Large intestine (tissue), 3 donors: ENCODE results near the gene ITGA11. TPM values are rescaled to one million over a fixed set of nuclear protein-coding genes. Genes with fewer than 3 reads are reported as not detected.
A peak's percentile ranks its signal among the peaks of the same experiment; 100 is the strongest.

ENCODE experiments used
- DNase-seq, 2 donors: peaks; one replicate each; pipeline versions ENCODE4 v3.0.0 to v3.0.0-alpha.2; 2013
- H3K27ac ChIP-seq: one replicate; pipeline ENCODE4 v1.5.1; 2013; ENCODE audit warnings: low read length
- H3K27me3 ChIP-seq: 2 replicates; pipeline ENCODE4 v1.6.1; 2013; ENCODE audit warnings: low read length; ENCODE audit not compliant: control insufficient read depth, insufficient read depth
- H3K36me3 ChIP-seq: 2 replicates; pipeline ENCODE4 v1.6.1; 2013; ENCODE audit warnings: low read length; ENCODE audit not compliant: control insufficient read depth, insufficient read depth
- H3K4me1 ChIP-seq: one replicate; pipeline ENCODE4 v1.6.1; 2013; ENCODE audit warnings: low read length; ENCODE audit not compliant: control insufficient read depth, insufficient read depth
- H3K4me3 ChIP-seq: one replicate; pipeline ENCODE4 v1.5.1; 2013; ENCODE audit warnings: low read length
- H3K9me3 ChIP-seq: one replicate; pipeline ENCODE4 v1.6.1; 2013; ENCODE audit warnings: mild to moderate bottlenecking, low read depth, low read length, moderate library complexity; ENCODE audit not compliant: control insufficient read depth
- WGBS: methylation state at CpG from one replicate; pipeline ENCODE4 v1.1.5; 2013; ENCODE audit warnings: low lambda C conversion rate; ENCODE audit not compliant: insufficient coverage; 5-methylcytosine and 5-hydroxymethylcytosine counted together
- polyA plus RNA-seq: library from polyadenylated mRNA; unstranded; fragments of 120-200 nt; gene quantifications from one replicate; pipeline ENCODE4 v1.2.1, GENCODE V29; 2013

Gene ITGA11
- polyA plus RNA-seq, 1 donor = 1.8 TPM

DNA sequence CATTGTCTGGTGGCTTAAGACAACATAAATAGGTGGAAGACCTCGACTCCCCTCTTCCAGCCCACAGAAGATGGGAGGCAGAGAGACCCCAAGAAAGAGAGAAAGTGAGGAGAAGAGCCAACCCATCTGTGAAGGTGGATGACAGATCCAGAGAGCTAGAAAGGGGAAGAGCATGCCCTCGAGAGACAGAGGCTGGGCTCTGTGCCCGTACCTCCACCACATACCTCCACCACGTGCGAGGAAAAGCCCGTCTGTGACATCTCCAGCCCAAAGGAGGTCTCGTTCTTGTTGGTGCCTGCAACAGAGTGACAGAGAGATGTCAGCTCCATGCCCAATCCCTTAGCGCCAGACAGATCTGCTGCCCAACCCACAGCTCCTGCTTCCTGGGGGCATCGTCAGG lies 83.4 kb downstream of the ITGA11 start:
- no peak overlapping the region for H3K27ac ChIP-seq
- H3K4me3 ChIP-seq = no peak overlapping the region
- no peak for DNase-seq
- H3K27me3 ChIP-seq = no peaks in the 10 kb centered on the region
- no peaks in the 10 kb centered on the region for H3K4me1 ChIP-seq
- no peaks in the 10 kb centered on the region for H3K9me3 ChIP-seq
- H3K36me3 ChIP-seq = no peaks in the 10 kb centered on the region
- WGBS = no CpG with 5 or more reads among the region's 9 CpGs

DNA sequence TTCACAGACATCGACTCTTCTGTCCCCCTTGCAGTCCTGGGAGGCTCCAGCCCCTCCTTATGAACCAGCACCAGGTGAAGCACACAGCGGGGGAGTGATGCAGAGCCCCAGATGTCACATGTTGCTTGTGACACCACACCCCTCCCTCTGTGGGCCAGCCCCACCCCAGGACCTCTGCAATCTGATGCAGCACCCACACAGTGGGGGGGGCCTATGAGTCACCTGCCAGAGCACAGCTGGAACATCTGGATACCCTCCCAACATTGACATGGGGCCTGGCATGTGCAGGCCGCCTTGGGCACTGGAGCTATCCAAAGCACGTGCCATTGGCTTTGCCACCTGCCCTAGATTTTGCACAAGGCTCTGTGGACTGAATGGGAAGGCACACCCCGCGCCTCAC lies 83.9 kb downstream of the ITGA11 start:
- no CpG with 5 or more reads among the region's 6 CpGs for WGBS
- Histone ChIP-seq H3K36me3 (no peaks in the 10 kb centered on the region), H3K4me1 (no peaks in the 10 kb centered on the region), H3K27me3 (no peaks in the 10 kb centered on the region), H3K27ac (no peak overlapping the region), H3K4me3 (no peak overlapping the region), H3K9me3 (no peaks in the 10 kb centered on the region)
- DNase-seq = no peak

DNA sequence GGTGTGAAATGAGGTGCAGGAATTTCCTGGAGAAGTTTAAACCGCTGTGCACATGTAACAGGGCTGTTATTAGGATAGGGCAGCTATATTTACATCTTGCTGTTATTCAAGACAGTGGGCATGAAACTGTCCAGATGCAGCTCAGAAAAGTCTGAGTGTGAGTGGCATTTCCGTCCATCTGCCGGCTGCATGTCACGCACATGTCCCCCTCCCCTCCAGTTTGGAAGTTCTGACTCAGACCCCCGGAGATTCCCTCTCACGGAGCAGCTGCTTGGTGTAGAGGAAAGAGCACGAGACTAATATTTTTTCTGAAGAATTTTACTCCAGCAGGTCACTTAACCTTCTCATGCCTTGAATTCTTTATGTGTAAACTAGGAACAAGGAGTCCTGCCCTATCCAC lies 84.6 kb downstream of the ITGA11 start:
- Histone ChIP-seq H3K4me3 (no peak overlapping the region), H3K36me3 (no peaks in the 10 kb centered on the region), H3K27ac (no peak overlapping the region), H3K9me3 (no peaks in the 10 kb centered on the region), H3K4me1 (no peaks in the 10 kb centered on the region), H3K27me3 (no peaks in the 10 kb centered on the region)
- no CpG with 5 or more reads among the region's 7 CpGs for WGBS
- no peak for DNase-seq

DNA sequence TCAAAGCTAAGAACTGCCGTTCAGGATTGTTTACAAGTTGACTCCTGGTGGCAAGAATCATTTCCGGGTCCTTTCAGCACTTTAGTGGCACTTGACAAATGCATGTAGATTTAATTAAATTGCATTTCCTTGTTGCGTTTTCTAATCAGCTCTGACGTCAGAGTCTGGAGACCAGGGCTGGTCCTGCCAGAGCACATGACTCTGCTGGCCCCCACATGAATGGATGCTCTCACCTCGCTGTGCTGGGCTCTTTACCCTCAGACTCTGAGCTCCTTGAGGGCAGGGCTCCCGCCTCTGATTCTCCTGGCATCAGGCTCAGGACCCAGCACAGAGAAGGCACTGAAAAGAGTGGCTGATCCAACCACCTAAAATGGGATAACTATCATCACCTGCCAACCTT lies 85.0 kb downstream of the ITGA11 start:
- DNase-seq = no peak
- Histone ChIP-seq H3K4me3 (no peak overlapping the region), H3K9me3 (no peaks in the 10 kb centered on the region), H3K36me3 (no peaks in the 10 kb centered on the region), H3K4me1 (peaks cover 3% of the 10 kb centered on the region), H3K27ac (no peak overlapping the region), H3K27me3 (no peaks in the 10 kb centered on the region)
- WGBS = no CpG with 5 or more reads among the region's 6 CpGs

DNA sequence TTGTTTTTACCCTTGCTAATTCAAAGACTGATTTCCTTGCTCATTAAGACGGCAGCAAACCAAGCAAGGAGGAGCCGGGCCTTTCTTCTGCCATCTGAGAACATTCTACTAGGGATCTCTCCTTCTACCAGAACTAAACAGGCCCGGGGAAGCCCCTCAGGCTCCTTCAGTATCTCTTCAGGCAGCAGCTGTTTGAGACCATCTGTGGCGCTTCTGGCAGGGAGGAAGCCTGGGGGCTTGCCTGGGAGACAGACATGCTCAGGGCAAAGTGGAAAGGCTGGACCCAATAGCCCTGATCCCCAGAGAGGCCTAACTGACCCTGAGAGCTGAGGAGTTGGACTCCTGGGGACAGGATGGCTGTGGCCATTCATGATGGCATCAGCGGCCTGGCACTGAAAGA lies 86.5 kb downstream of the ITGA11 start:
- Histone ChIP-seq H3K36me3 (no peaks in the 10 kb centered on the region), H3K9me3 (no peaks in the 10 kb centered on the region), H3K4me1 (peaks cover 3% of the 10 kb centered on the region), H3K27me3 (no peaks in the 10 kb centered on the region), H3K27ac (no peak overlapping the region), H3K4me3 (no peak overlapping the region)
- peak in 1 of 2 donors; percentile 9 for DNase-seq
- WGBS = no CpG with 5 or more reads among the region's 5 CpGs

DNA sequence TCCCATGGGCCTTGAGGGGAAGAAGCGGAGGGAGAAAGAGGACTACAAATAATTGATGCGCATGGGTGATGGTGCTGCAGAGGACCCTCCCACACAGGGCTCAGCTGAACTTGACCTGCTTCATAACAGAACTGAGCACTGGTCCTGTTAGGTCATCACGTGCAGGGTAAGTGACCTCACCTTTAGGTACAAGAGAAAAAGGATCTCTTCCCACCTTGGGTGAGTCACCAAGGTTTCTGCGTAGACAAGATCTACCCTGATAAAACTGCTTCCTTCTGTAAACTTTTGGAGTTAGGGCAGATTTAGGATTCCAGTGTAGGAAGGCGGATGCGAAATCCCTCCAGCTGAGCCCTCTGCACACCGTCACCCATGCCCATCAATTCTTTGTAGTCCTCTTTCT lies 87.4 kb downstream of the ITGA11 start:
- WGBS = no CpG with 5 or more reads among the region's 7 CpGs
- no peak overlapping the region for H3K4me3 ChIP-seq
- no peaks in the 10 kb centered on the region for H3K36me3 ChIP-seq
- H3K9me3 ChIP-seq = no peaks in the 10 kb centered on the region
- H3K27ac ChIP-seq = no peak overlapping the region
- no peak for DNase-seq
- peaks cover 3% of the 10 kb centered on the region for H3K4me1 ChIP-seq
- no peaks in the 10 kb centered on the region for H3K27me3 ChIP-seq

DNA sequence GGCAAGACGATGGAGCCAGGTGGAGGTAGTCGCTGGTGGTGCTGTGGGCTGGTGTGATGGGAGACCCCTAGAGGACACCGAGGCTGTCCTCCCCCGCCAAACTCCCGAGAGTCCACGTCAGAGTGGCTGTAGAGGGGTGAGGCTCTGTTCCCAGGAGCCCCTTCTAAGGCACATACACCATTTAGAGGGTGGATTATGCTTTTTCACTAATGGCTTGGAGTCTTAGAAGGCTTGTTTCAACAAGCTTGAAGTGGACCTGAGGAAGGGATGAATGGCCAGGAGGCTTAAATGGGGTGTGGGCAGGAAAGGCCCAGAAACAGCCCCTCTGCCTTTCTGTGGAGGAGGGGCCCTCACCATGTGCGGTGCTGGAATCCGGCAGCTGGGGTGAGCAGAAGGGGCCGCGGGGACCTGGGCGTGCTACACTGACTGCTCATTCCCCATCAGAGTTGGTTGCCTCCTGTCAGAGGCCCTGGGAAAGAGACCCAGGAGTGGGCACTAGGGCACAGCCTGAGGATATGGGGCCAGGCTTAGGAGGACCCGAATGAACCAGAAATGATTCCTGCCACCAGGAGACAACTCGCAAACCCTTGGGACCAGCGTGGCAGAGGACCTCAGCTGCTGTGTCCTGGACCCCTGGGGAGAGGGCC lies 88.3 kb downstream of the ITGA11 start:
- no peak overlapping the region for H3K4me3 ChIP-seq
- DNase-seq = no peak
- no CpG with 5 or more reads among the region's 14 CpGs for WGBS
- H3K27ac ChIP-seq = no peak overlapping the region
- no peaks in the 10 kb centered on the region for H3K36me3 ChIP-seq
- H3K4me1 ChIP-seq = peaks cover 3% of the 10 kb centered on the region
- no peaks in the 10 kb centered on the region for H3K9me3 ChIP-seq
- H3K27me3 ChIP-seq = no peaks in the 10 kb centered on the region

DNA sequence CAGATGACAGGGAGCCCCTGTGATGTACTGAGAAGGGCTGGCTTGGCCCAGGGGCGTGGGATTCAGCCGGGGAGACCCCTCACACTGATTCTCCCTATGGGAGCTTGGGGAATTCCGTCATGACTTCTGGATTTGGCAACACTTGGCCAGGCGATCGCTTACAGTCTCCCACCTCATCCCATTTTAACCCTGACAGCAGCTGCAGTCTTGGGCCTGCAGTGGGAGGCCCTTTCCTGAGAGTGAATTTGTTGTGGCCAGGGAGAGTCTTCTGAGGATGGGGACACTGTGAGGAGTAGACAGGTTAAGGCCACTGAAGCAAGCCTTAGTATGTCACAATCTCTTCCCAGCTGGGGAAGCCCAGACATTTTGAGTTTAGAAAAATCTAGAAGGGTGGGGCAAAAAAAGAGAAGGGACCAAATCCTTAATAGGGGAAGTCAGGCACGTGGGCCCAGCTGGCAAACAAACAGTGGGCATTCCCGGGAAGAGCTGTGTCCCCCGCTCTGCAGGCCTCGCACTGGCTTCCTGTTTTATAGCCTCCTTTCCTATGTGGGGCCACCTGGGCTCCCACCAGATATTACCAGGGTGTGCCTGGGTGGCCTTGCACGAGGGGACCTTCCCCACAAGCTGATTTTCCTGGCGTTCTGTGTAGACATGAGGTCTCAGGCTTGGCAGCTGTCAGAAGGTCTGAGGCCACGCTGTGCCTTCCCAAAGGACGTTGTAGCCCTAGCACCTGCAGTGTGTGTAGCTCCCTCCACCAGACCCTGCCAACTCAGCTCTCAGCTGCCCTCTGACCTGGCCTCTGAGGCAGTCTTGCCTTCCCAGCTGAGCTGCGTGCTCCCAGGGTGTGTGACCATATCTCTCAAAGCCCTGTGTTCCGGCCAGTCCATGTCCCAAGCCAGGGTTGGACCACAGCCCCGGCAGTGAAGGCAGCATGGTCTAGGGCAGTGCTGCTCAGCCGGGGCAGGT lies 89.9 kb downstream of the ITGA11 start:
- WGBS = no CpG with 5 or more reads among the region's 17 CpGs
- no peak for DNase-seq
- Histone ChIP-seq H3K9me3 (no peaks in the 10 kb centered on the region), H3K27me3 (no peaks in the 10 kb centered on the region), H3K36me3 (no peaks in the 10 kb centered on the region), H3K4me3 (no peak overlapping the region), H3K27ac (no peak overlapping the region), H3K4me1 (peaks cover 3% of the 10 kb centered on the region)

DNA sequence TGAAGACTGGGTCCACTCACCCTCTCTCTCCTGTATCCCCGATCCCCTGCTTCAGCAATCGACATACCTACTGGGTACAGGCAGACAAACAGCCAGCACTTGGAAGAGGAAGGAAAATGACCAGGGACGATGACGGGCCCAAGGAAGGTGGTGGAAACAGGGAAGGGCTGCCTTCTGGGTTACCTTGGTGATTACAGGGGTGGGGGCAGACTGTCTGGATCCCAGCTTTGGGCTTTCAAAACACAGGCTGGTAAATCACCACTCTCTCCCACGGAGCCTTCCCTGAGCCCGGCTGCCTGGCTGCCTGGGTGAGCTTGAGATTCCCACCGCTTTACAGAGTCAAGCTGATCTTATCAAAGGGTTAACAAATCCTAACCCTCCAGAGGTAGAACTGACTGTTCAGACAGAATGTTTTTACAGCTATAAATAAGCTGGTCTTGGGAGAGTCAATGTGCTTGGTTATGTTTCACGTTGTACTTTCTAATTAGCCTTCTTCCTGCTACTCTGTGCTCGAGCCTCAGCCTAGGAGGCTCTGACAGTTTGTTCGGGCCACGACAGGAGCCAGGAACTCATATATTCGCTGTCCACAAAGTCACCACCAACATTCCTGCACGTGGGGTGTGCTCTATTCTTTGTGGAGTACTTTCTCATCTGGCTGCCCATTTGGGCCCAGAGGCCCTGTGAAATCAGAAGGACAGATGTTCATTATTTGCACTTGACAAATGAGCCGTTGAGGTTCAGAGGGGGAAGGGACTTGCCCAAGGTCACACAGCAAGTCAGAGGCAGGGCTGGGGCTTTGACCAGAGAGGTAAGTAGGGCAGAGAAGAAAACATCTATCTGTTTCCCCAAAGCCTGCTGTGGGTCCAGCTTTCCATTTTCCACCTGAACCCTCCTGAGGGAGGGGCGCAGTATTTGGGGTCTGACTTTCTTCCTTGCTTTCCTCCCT lies 91.0 kb downstream of the ITGA11 start:
- H3K4me3 ChIP-seq = no peak overlapping the region
- peaks cover 3% of the 10 kb centered on the region for H3K4me1 ChIP-seq
- H3K27me3 ChIP-seq = no peaks in the 10 kb centered on the region
- H3K9me3 ChIP-seq = no peaks in the 10 kb centered on the region
- H3K36me3 ChIP-seq = no peaks in the 10 kb centered on the region
- DNase-seq = no peak
- H3K27ac ChIP-seq = no peak overlapping the region
- 50% methylated on average over 2 of the region's 15 CpGs for WGBS

DNA sequence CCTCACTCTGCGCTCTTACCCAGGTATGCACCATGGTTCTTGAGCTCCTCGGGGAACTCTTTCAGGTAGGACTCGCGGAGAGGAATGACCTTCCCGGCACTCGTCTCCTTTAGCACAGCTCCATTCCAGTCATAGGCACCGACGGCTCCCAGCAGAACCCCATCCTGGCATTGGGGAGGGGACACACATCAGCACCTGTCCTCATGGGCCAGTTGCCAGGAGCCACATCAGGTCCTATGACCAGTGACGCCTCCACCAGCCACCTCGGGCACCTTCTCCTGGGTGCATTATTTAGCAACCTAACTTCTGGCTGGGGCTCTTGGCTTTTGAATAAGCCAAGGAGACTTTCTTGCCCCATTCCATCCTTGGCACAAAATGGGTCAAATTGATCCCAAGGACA lies 92.5 kb downstream of the ITGA11 start:
- no CpG with 5 or more reads among the region's 10 CpGs for WGBS
- Histone ChIP-seq H3K27ac (no peak overlapping the region), H3K27me3 (no peaks in the 10 kb centered on the region), H3K4me3 (no peak overlapping the region), H3K9me3 (no peaks in the 10 kb centered on the region), H3K4me1 (peaks cover 3% of the 10 kb centered on the region), H3K36me3 (no peaks in the 10 kb centered on the region)
- DNase-seq = no peak
